B cell (primary cell): ENCODE measurements around the gene LSM5. TPM values are rescaled to one million over a fixed set of nuclear protein-coding genes. Genes with fewer than 3 reads are reported as not detected.

Experiments
- ATAC-seq: fragments of 200-7000 bp; cut with Tn5 transposase; one replicate; pipeline ENCODE4 v1.10.0; 2021; ENCODE audit warnings: low read depth, mild to moderate bottlenecking, moderate number of reproducible peaks, moderate library complexity
- CTCF ChIA-PET: fragments of 350-600 bp; sonication (Branson Sonifier 250); formaldehyde crosslinking; loops from one replicate; lab custom pipeline; 2021; ENCODE audit warnings: antibody characterized with exemption, inconsistent platforms; lab: Charles Lee
- POLR2A ChIA-PET: fragments of 350-600 bp; sonication (Branson Sonifier 250); formaldehyde crosslinking; loops from one replicate; lab custom pipeline; 2021; ENCODE audit warnings: antibody characterized with exemption; lab: Charles Lee
- DNase-seq: peaks from one replicate; pipeline ENCODE4 v3.0.0; 2013
- H2AFZ ChIP-seq: 2 replicates; pipeline ENCODE4 v1.6.1; 2012; ENCODE audit warnings: mild to moderate bottlenecking, low read depth, low read length; ENCODE audit not compliant: insufficient read depth, poor library complexity, severe bottlenecking
- H3K27ac ChIP-seq, 2 donors: 1 replicate in 1 of 2; 2 replicates in 1 of 2; pipeline ENCODE4 v1.5.1; 2012 to 2013; ENCODE audit warnings: low read length in 2 of 2, mild to moderate bottlenecking in 2 of 2, moderate library complexity in 1 of 2
- H3K27me3 ChIP-seq, 4 experiments: fragments of 200-600 bp in 1 of 4; sonication (generic) in 1 of 4; replicated peaks in 1 of 4; 1 replicate in 2 of 4; 2 replicates in 2 of 4; pipeline versions ENCODE4 v1.6.1 to v1.7.0; 2013 to 2016; ENCODE audit warnings: low read length in 3 of 4, mild to moderate bottlenecking in 2 of 4, mixed read lengths in 1 of 4, moderate library complexity in 1 of 4; ENCODE audit not compliant: insufficient read depth in 4 of 4, control insufficient read depth in 3 of 4; ENCODE audit errors: control extremely low read depth in 1 of 4
- H3K36me3 ChIP-seq, 2 experiments: replicated peaks in 1 of 2; 1 replicate in 1 of 2; 2 replicates in 1 of 2; pipeline versions ENCODE4 v1.6.1 to v1.7.1; 2013; ENCODE audit warnings: low read length in 1 of 2; ENCODE audit not compliant: insufficient read depth in 2 of 2, control insufficient read depth in 1 of 2; ENCODE audit errors: control extremely low read depth in 1 of 2, extremely low read depth in 1 of 2
- H3K4me1 ChIP-seq, 2 donors: fragments of 200-600 bp in 1 of 2; sonication (generic) in 1 of 2; 1 replicate in 1 of 2; 2 replicates in 1 of 2; pipeline versions ENCODE4 v1.5.1 to v1.6.1; 2013 to 2017; ENCODE audit warnings: low read length in 2 of 2; ENCODE audit not compliant: control insufficient read depth in 2 of 2, insufficient read depth in 2 of 2
- H3K4me2 ChIP-seq: replicated peaks from 2 replicates; pipeline ENCODE3; 2012; ENCODE audit warnings: mild to moderate bottlenecking, low read depth, low read length; ENCODE audit not compliant: poor library complexity, severe bottlenecking
- H3K4me3 ChIP-seq, 5 experiments: fragments of 200-600 bp in 1 of 5; sonication (generic) in 1 of 5; 1 replicate in 3 of 5; 2 replicates in 2 of 5; pipeline versions ENCODE4 v1.5.1 to v1.7.0; 2011 to 2016; ENCODE audit warnings: low read length in 4 of 5, mild to moderate bottlenecking in 4 of 5, low read depth in 2 of 5, control low read depth in 1 of 5, moderate library complexity in 1 of 5; ENCODE audit not compliant: insufficient read depth in 1 of 5; ENCODE audit errors: control extremely low read depth in 1 of 5, extremely low read depth in 1 of 5
- H3K79me2 ChIP-seq: fragments of 200-600 bp; sonication (generic); one replicate; pipeline ENCODE4 v1.6.0; 2016; ENCODE audit warnings: low read length; ENCODE audit not compliant: control insufficient read depth, insufficient read depth
- H3K9ac ChIP-seq: fragments of 200-600 bp; sonication (generic); 2 replicates; pipeline ENCODE4 v1.6.1; 2017; ENCODE audit warnings: mild to moderate bottlenecking, low read length, moderate library complexity
- H3K9me3 ChIP-seq, 3 donors: one replicate each; pipeline versions ENCODE4 v1.6.1 to v1.7.1; 2013; ENCODE audit warnings: low read length in 2 of 3; ENCODE audit not compliant: control insufficient read depth in 2 of 3, insufficient read depth in 1 of 3; ENCODE audit errors: control extremely low read depth in 1 of 3
- H4K20me1 ChIP-seq: 2 replicates; pipeline ENCODE4 v1.6.0; 2012; ENCODE audit warnings: mild to moderate bottlenecking, low read length; ENCODE audit not compliant: insufficient read depth, control insufficient read depth, poor library complexity, severe bottlenecking
- H3K27ac Mint-ChIP-seq: one replicate; pipeline ENCODE4 v1.8.0; 2021; ENCODE audit warnings: mixed read lengths
- H3K27me3 Mint-ChIP-seq: one replicate; pipeline ENCODE4 v1.8.0; 2021; ENCODE audit warnings: mixed read lengths
- H3K4me1 Mint-ChIP-seq: one replicate; pipeline ENCODE4 v1.8.0; 2021; ENCODE audit warnings: mixed read lengths
- H3K4me3 Mint-ChIP-seq: one replicate; pipeline ENCODE4 v1.8.0; 2021; ENCODE audit warnings: mixed read lengths
- H3K9me3 Mint-ChIP-seq: one replicate; pipeline ENCODE4 v1.8.0; 2022; ENCODE audit warnings: mixed read lengths; ENCODE audit not compliant: insufficient read depth
- EZH2 ChIP-seq: IDR thresholded peaks from 2 replicates; pipeline ENCODE4 v1.6.1; 2012; ENCODE audit warnings: borderline replicate concordance, low read depth, mild to moderate bottlenecking, moderate library complexity, low read length; ENCODE audit not compliant: insufficient read depth, poor library complexity, severe bottlenecking
- WGBS: methylation state at CpG from one replicate; pipeline ENCODE4 v1.1.5; 2013; ENCODE audit warnings: missing lambda C conversion rate; ENCODE audit not compliant: insufficient coverage; 5-methylcytosine and 5-hydroxymethylcytosine counted together
- intact Hi-C: fragments of 100-400 bp; cut with micrococcal nuclease; formaldehyde crosslinking; loops from one replicate; pipeline ENCODE4 v1.10.0; 2022
- polyA minus RNA-seq: library from RNA; depleted of rRNA, polyadenylated mRNA; stranded (reverse); fragments of >200 nt; gene quantifications from 2 replicates; pipeline ENCODE4 v1.2.3, GENCODE V29; 2012
- polyA plus RNA-seq: library from polyadenylated mRNA; depleted of rRNA; stranded (reverse); fragments of >200 nt; gene quantifications from 2 replicates; pipeline ENCODE4 v1.2.3, GENCODE V29; 2012
- total RNA-seq, 2 donors: library from RNA; stranded (reverse); fragments of 120-200 nt in 1 of 2; gene quantifications; 1 replicate in 1 of 2; 2 replicates in 1 of 2; pipeline versions ENCODE4 v1.2.3 to v1.2.4, GENCODE V29; 2013 to 2022
- TF ChIP-seq, protein P1 (sequence below): fragments of 200-600 bp; IDR thresholded peaks from one replicate; pipeline ENCODE4 v1.8.0; 2022; ENCODE audit warnings: antibody characterized with exemption, mild to moderate bottlenecking

The LSM5 gene
- 32.1 and 34.7 TPM in 2 replicates for total RNA-seq
- 38.2 TPM for total RNA-seq (2013)
- 11.8 and 40.3 TPM in 2 replicates for polyA plus RNA-seq
- polyA minus RNA-seq: 7.1 and 10.0 TPM in 2 replicates

DNA sequence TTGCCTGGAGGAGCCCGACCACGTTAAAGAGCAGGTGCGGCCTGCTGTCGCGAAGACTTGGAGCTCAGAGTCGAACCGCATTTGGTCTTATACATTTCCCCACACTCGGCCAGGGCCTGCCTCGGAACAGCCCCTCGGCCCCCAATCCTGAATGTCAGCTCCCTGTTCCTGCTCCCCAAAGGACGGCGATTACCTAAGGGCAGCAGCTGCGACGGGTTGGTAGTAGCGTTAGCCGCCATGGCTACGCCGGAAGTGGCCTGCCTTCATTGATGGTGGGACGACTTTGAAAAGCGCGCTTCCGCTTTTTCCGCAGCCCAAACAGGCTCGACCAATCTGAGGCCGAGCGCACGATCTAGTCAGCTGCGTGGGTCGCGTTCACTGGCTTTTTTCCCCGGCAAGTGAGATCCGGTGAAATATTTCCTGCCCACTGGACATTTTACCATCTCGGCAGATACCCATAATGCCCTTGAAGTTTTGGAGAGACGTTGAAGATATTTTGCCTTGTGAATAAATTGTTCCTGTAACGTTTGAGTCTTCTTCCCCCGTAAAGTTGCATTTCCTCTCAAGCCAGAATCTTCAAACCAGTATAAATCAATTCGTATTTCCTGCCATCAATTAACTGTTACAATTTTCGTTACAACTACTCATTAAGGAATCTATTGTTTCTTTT, at the start of gene LSM5:
Gene LSM5 (minus strand): TSS at position 254 of the 670 bp plus-strand sequence. CDS start 15 bp downstream, at position 239.
- H3K4me2 ChIP-seq: peak within 1 kb of the TSS; percentile 87

DNA sequence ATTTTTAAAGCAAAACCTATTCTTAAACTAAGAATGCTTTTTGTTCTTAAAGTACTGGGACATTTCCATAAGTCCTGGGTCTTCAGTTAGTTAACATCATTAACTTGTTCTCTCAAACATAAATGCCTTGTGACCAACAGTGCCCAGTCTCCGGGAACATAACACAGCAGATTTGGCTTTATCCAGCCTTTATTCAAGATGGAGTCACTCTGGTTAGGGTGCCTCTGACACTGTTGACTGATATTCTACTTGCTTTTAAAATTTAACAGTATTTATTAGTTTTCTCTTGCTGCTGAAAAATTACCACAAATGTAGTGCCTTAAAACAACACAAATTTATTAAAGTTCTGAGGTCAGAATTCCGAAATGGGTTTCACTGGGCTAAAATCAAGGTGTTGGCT, 49.2 kb upstream of the LSM5 start:
- ChIA-PET CTCF (no interaction called here), POLR2A (no interaction called here)
- Mint-ChIP-seq H3K27me3 (no peaks in the 10 kb centered on the region), H3K9me3 (no peaks in the 10 kb centered on the region), H3K27ac (no peak overlapping the region), H3K4me1 (peaks cover 18% of the 10 kb centered on the region), H3K4me3 (no peak overlapping the region)
- no peak overlapping the region for H2AFZ ChIP-seq
- no peak for TF ChIP-seq EZH2
- TF ChIP-seq, protein P1, sequence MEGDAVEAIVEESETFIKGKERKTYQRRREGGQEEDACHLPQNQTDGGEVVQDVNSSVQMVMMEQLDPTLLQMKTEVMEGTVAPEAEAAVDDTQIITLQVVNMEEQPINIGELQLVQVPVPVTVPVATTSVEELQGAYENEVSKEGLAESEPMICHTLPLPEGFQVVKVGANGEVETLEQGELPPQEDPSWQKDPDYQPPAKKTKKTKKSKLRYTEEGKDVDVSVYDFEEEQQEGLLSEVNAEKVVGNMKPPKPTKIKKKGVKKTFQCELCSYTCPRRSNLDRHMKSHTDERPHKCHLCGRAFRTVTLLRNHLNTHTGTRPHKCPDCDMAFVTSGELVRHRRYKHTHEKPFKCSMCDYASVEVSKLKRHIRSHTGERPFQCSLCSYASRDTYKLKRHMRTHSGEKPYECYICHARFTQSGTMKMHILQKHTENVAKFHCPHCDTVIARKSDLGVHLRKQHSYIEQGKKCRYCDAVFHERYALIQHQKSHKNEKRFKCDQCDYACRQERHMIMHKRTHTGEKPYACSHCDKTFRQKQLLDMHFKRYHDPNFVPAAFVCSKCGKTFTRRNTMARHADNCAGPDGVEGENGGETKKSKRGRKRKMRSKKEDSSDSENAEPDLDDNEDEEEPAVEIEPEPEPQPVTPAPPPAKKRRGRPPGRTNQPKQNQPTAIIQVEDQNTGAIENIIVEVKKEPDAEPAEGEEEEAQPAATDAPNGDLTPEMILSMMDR: no peak
- no peak overlapping the region for H3K4me2 ChIP-seq
- peaks cover 35% of the 10 kb centered on the region for H4K20me1 ChIP-seq
- H3K79me2 ChIP-seq: peaks cover 21% of the 10 kb centered on the region
- no peak overlapping the region for H3K9ac ChIP-seq
- H3K36me3 ChIP-seq: peaks cover 5 to 11% of the 10 kb centered on the region in 2 experiments
- intact Hi-C loops: no loop called here
- no peaks in the 10 kb centered on the region for H3K27me3 ChIP-seq
- WGBS: 100% methylated on average over 1 of the region's 2 CpGs
- no peaks in the 10 kb centered on the region for H3K4me1 ChIP-seq
- DNase-seq: no peak
- ATAC-seq: no peak
- H3K9me3 ChIP-seq: no peaks in the 10 kb centered on the region
- H3K27ac ChIP-seq: no peak overlapping the region
- H3K4me3 ChIP-seq: no peak overlapping the region

More for the DNA sequence above, at the start of gene LSM5:
- H3K4me3 Mint-ChIP-seq: peak within 1 kb of the TSS; percentile 91
- H3K27ac Mint-ChIP-seq: peak within 1 kb of the TSS; percentile 91
- peaks cover 12% of the 10 kb centered on the region for H3K79me2 ChIP-seq
- H3K27me3 ChIP-seq: no peaks in the 10 kb centered on the region
- ChIA-PET CTCF (interaction anchor here (1.0 to 1.8 kb wide), 3 partner anchors 11 to 618 kb away, joined by 3 to 7 read pairs (median 5); partner anchors contain the start of gene RP9), POLR2A (no interaction called here)
- peak within 1 kb of the TSS; percentile 81 to 97 (median 91) for H3K4me3 ChIP-seq
- peaks cover 28% of the 10 kb centered on the region for H3K4me1 Mint-ChIP-seq
- TF ChIP-seq EZH2: no peak
- TF ChIP-seq, protein P1: no peak
- H4K20me1 ChIP-seq: no peaks in the 10 kb centered on the region
- H3K36me3 ChIP-seq: peaks cover 0 to 9% of the 10 kb centered on the region in 2 experiments
- ATAC-seq (peak; percentile 57), DNase-seq (peak; percentile 94)
- peak within 1 kb of the TSS; percentile 95 for H3K9ac ChIP-seq
- no peaks in the 10 kb centered on the region for H3K9me3 ChIP-seq
- H3K27ac ChIP-seq: peak within 1 kb of the TSS; percentile 78 to 87
- intact Hi-C loops: loop anchor here (1.0 to 10.0 kb wide), 5 partner anchors 235 to 1895 kb away; partner anchors contain the start of genes GARS1 and RP9
- peaks cover 8 to 16% of the 10 kb centered on the region in 2 donors for H3K4me1 ChIP-seq
- WGBS: under 1% methylated on average over 33 of the region's 38 CpGs
- H3K27me3 Mint-ChIP-seq: no peaks in the 10 kb centered on the region
- H3K9me3 Mint-ChIP-seq: no peaks in the 10 kb centered on the region
- H2AFZ ChIP-seq: peak within 1 kb of the TSS; percentile 87
